Adipose tissue (tissue), 3 donors: Measurements from ENCODE around the gene GNGT2. TPM values are rescaled to one million over a fixed set of nuclear protein-coding genes. Genes with fewer than 3 reads are reported as not detected.

Experiments used
- H3K27ac ChIP-seq: one replicate; pipeline ENCODE4 v1.5.1; 2013; ENCODE audit warnings: low read depth, low read length
- WGBS, 3 donors: extraction: QIAGEN DNeasy Blood & Tissue Kit; methylation state at CpG; one replicate each; pipeline ENCODE4 v1.1.7; 2013; 5-methylcytosine and 5-hydroxymethylcytosine counted together
- polyA plus RNA-seq, 3 donors: library from polyadenylated mRNA; stranded (reverse); fragments of 200-250 nt; gene quantifications; one replicate each; pipeline ENCODE4 v1.2.3, GENCODE V29; 2013
- donor health status: healthy with polysubstance abuse.
- donor health status: Bipolar disorder and iron deficiency.
- donor health status: healthy.

The GNGT2 gene
- 1 to 10 TPM in 1 of 3 donors, under 1 TPM in 1, not detected in 1; 0.79 to 1.8 TPM for polyA plus RNA-seq

DNA sequence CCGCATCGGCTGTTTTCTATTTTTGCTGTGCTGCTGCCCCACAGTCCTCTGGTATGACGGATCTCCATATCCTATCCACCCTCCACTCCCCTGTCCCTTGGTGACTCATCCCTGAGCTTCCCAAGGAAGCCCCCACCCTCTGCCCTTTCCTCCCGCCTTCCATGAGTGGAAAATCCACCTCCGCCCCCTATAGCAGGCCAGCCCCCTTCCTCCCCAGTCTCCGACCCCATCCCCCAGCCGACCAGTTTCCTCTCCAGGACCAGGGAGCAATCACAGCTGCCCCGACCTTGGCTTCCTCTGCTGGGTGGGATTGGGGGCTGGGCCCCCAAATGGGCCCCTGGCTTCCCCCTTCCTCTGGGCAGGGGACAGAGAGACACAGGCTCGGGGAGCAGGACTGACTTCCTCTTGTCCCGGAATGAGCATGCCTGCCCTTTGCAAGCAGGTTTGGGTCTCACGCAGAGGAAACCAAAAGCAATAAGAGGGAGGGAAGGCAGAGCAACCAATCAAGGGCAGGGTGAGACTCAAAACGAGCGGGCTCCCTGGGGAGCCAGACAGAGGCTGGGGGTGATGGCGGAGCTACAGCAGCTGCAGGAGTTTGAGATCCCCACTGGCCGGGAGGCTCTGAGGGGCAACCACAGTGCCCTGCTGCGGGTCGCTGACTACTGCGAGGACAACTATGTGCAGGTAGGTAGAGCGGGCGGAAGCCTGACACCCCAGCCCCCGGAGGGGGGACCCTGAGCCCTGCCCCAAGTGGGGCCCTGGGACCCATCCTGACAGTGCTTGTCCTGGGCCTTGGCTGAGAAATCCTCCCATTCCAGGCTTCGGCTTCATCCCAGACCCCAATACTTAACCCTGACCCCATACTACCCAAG lies at the start of gene GNGT2, which contains the start of gene ABI3:
GNGT2 (minus strand) TSS at position 417 of the 872 bp plus-strand sequence. CDS start 3,152 bp downstream, outside the sequence.
ABI3 (plus strand) TSS at position 550 of the 872 bp plus-strand sequence; CDS start at position 568, 18 bp downstream.
- 22 to 32% (median 27%) methylated on average over 22 of the region's 22 CpGs for WGBS, 3 donors
- H3K27ac ChIP-seq, result no peak within 1 kb of the TSS

DNA sequence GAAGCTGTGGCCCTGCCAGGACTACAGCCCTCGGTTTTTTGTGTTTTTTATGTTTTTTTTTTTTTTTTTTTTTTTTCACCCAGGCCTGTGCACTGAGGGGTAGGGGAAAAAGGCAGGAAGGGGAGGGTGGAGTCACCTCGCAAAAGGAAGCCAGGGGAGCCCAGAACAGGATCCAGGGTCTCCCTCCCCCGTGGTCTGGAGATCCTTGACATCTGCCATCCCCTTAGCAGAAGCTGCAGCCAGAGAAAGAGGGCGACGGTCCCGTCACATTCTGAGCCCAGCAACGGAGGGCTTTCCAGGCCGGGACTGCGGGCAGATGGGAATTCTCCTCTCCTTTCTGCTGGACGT lies 49.3 kb upstream of the GNGT2 start:
- WGBS, 3 donors, result 8 to 25% (median 10%) methylated on average over 10 of the region's 10 CpGs
- H3K27ac ChIP-seq, result no peak overlapping the region

DNA sequence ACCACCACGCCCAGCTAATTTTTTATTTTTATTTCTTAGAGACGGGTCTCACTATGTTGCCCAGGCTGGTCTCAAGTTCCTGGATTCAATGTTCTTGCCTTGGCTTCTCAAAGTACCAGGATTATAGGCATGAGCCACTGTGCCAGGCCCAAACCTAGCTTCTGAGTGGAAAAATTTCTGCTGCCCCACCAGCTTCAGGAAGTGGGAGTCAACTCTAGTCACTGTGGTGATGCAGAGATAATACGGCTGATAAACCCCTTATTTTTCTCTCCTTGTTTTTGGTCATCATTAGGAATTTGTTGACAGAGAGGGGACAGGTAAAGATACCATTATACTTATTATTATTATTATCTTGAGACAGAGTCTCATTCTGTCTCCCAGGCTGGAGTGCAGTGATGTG lies 48.0 kb upstream of the GNGT2 start:
- H3K27ac ChIP-seq, result no peak overlapping the region
- 83 to 87% (median 83%) methylated on average over 3 of the region's 3 CpGs for WGBS, 3 donors

DNA sequence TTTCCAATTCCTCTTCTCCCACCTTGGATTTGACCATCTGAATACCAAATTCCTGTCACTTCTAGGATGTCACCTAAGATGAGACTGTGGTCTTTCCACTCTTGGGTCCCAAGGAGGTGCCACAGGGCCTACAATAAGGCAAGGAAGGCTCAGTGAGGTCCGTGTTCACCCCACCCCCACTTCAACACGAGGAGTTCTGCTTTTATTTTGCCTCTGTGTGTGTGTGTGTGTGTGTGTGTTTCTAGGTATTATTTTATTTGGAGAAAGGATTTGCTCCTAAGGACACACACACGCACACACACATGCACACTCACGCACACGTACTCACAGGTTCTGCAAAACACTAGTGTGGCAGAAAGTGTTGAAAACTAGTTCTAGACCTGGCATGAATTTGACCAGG lies 44.8 kb upstream of the GNGT2 start:
- 57 to 75% (median 69%) methylated on average over 5 of the region's 5 CpGs for WGBS, 3 donors
- no peak overlapping the region for H3K27ac ChIP-seq

DNA sequence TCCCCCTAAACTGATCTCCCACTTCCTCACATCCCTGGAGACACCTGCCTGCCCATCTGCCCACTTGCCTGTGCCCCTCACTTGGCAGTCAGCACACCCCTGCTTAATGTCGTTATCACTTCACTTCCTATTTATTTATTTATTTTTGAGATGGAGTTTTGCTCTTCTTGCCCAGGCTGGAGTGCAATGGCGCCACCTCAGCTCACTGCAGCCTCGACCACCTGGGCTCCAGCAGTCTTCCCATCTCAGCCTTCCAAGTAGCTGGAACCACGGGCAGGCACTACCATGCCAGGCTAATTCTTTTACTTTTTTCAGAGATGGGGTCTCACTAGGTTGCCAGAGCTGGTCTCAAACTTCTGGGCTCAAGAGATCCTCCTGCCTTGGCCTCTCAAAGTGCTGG lies 43.7 kb upstream of the GNGT2 start:
- whole genome bisulfite sequencing, 3 donors, result 59 to 77% (median 73%) methylated on average over 4 of the region's 4 CpGs
- H3K27ac ChIP-seq, result no peak overlapping the region

DNA sequence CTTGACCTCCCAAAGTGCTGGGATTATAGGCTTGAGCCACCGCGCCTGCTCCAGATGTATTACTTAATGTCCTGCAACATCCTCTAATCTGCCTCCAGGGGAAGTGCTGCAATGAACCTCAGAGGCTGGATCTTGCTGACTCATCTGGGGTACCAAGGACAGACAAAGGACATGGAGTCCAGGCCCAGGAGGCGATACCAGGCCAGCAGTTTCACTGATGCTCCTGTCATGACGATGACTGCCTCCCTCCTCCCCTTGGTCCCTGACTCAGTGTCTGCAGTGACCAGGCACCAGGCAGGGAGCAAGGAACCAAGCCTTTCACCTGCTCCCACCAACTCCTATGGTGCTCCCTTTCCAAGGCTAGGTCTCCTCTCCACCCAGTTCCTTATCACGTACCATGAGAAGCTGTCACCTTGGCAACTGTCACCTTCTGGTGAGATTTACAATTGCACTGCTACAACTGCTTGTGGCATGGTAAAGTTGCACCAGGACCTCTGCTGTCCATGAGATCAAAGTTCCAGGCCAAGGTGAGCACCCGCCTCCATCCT lies 41.8 kb upstream of the GNGT2 start:
- WGBS, 3 donors, result 63 to 76% (median 65%) methylated on average over 6 of the region's 6 CpGs
- H3K27ac ChIP-seq, result no peak overlapping the region

DNA sequence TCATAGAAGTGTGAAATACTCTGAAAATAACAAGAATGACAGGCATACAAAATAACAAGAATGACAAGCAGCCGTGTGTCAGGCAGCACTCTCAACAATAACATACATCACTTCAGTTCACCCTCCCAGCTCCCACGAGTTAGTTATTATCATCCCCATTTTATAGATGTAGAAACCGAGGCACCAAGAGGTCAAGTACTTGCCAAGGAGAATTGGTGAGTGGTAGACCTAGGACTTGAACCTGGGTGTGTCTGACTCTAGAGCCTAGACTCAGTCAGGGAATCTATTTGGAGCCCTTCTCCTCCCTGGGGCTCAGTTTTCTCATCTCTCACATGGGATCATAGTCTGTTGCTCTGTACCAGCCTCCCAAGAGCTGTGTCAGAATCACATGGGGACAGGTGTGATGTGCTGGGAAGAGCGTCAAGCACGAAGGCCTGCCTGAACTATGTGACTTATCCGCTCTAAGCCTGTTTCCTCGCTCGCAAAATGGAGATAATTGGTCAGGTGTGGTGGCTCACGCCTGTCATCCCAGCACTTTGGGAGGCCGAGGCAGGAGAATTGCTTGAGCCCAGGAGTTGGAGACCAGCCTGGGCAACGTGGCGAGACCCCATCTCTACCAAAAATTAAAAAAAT lies 39.6 kb upstream of the GNGT2 start:
- 85 to 90% (median 87%) methylated on average over 12 of the region's 12 CpGs for WGBS, 3 donors
- H3K27ac ChIP-seq, result no peak overlapping the region

DNA sequence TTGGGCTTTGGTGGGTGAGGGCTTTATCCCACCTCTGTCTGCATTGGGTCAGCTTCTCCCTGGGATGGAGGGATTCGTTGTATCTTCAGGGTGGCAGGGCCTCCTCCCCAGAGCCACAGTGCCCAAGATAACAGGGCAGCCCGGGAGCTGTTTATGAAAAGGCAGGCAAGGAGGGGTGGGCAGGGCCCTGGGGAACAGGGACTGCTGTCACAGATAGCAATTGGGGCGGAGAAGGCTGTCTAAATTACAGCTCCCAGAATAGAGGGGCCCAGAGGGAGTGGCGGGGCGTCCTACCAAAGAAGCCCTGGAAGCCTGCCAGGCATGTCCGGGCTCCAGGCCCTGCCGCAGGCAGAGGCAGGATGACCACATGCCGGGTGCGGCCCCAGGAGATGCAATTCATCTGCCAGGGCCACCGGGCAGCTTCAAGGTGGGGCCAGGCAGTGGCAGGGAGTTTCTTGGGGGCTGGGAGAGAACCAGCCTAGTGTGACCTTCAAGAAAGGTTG lies 39.0 kb upstream of the GNGT2 start:
- 31 to 52% (median 36%) methylated on average over 10 of the region's 10 CpGs for WGBS, 3 donors
- H3K27ac ChIP-seq, result no peak overlapping the region

DNA sequence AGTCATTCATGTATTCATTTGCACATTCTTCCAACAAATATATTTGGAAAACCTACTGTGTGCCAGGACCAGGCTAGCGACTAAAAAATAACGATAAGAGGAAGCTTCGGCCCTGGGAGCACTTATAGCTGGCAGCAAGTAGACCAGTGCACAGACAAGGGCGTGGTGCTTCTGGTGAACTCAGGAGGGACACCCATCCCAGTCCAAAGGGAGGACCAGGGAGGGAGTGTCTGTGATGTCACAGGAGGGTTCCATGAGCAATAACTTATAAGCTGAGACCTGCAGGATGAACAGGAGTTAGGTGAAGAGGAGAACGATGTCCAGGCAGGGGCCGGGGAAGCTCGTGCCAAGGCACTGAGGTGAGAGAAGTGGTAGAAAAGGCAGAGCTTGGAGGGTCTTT lies 37.6 kb upstream of the GNGT2 start:
- 87 to 88% (median 88%) methylated on average over 7 of the region's 7 CpGs for WGBS, 3 donors
- no peak overlapping the region for H3K27ac ChIP-seq

DNA sequence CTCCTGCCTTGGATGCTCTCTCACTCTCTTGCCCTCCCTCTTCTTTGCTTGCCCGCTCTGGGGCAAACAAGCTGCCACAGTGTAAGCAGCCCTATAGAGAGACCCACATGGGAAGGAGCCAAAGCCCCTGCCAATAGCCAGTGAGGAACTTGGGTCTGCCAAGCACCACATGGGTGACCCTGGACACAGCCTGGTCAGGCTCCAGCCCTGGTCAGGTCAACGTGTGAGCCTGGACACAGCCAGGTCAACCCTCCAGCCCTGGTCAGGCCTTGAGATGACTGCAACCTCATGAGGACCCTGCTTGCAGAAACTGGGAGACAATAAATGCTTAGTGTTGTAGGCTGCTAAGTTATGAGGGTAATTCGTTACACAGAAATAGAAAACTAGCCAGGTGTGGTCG lies 34.5 kb upstream of the GNGT2 start:
- no peak overlapping the region for H3K27ac ChIP-seq
- WGBS, 3 donors, result 82 to 92% (median 89%) methylated on average over 4 of the region's 4 CpGs

DNA sequence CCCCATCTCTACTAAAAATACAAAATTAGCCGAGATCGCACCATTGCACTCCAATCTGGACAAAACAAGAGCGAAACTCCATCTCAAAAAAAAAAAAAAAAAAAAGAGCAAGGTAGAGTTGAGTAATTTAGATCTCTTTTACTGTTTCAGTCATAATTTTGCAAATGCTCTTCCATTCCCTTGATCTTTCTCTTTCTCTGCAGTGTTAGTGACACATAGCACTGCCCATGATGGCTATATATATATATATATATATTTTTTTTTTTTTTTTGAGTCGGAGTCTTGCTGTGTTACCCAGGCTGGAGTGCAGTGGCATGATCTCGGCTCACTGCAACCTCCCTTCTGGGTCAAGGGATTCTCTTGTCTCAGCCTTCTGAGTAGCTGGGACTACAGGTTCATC lies 32.4 kb upstream of the GNGT2 start:
- WGBS, 3 donors, result 86 to 96% (median 94%) methylated on average over 4 to 5 of the region's 5 CpGs
- no peak overlapping the region for H3K27ac ChIP-seq

DNA sequence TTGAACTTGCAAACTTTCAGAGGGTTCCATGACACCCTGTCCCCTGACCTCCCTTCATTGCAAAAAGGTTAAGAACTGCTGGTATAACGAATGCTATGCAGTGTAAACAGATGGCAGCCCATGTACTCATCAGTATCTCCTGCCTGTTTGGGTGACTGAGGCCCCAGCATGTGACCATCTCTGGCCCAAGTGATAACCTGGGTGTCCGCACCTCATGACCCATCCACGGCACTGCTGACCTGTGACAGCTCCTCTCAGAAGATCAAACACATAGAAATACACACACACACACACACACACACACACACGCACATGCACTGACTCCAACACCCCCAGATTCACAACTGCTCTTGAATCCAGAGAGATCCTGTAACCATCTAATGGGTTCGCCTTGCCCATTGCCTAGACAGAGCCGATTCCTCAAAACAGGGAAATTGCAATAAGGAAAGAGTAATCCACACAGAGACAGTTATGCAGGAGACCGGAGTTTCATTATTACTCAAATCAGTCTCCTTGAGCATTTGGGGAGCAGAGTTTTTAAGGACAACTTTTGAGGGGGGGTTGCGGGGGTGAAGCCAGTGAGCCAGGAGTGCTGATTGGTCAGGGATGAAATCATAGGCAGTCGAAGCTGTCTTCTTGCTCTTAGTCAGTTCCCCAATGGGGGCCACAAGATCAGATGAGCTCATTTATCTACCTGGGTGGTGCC lies 31.5 kb upstream of the GNGT2 start:
- WGBS, 3 donors, result 71 to 84% (median 74%) methylated on average over 9 of the region's 9 CpGs

DNA sequence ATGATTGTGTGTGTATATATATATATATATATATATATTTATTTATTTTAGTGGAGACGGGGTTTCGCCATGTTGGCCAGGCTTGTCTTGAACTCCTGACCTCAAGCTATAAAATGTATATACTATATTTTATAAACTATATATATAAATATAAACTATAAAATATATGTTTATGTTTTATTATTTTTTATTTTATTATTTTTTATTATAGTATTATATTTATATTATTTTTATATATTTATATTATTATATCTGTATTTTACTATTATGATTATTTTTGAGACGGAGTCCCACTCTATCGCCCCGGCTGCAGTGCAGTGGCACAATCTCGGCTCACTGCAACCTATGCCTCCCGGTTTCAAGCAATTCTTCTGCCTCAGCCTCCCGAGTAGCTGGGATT lies 30.7 kb upstream of the GNGT2 start:
- 87 to 89% (median 88%) methylated on average over 8 of the region's 8 CpGs for WGBS, 3 donors
- H3K27ac ChIP-seq, result no peak overlapping the region

More for the DNA sequence above, 31.5 kb upstream of the GNGT2 start:
- no peak overlapping the region for H3K27ac ChIP-seq

DNA sequence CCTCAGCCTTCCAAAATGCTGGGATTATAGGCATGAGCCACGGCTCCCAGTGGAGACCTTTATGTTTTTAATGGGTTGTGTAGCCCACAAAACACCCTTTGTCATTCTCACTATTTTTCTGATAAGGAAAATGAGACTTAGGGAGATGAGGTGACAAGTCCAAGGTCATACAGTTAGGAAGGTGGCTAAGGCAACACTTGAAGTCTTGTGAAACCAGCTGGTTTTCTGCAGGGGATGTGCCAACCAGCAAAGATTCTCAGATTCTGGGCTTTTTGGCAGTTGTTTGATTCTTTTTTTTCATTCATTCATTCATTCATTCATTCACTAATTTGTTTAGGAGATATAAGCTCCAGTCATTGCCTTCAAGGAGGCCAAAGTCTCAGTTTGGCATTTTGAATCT lies 30.2 kb upstream of the GNGT2 start:
- H3K27ac ChIP-seq, result no peak overlapping the region
- WGBS, 3 donors, result 41 to 80% (median 80%) methylated on average over 1 of the region's 1 CpG

DNA sequence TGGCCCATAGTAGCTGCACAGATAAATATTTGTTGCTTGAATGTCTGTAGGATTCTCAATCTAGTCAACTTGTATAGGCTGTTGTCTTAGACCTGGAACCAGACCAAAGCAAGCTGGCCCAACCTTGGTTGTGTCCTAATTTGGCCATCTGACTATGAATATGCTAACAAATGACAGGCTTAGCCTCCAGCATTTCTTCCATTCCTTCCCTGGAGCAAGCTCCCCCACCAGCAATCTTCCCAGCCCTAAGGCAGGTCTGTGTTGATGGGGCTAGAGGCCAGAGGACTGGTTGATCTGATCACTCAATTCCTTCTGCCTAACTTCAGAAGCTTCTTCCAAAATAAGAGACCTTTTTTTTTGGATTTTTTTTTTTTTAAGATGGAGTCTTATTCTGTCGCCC lies 29.6 kb upstream of the GNGT2 start:
- WGBS, 3 donors, result 93 to 100% (median 94%) methylated on average over 1 of the region's 1 CpG
- no peak overlapping the region for H3K27ac ChIP-seq

DNA sequence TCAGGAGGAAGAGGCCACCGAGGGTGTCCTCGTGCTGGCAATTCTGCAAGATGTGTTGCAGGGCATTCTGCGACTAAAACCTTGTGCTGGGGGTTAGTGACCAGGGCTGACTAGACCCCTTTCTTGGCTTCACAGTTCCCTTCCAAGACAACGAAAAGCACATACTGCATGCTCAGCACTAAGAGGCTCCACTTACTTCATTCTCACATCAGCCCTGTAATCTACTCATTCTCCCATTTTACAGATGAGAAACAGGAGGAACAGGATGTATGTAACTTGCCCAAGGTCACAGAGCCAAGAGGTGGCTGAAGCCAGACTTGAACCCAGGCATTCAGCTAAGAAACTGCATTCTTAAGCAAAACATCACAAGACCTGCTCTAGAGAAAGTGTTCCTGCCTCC lies 25.5 kb upstream of the GNGT2 start:
- no peak overlapping the region for H3K27ac ChIP-seq
- 64 to 70% (median 67%) methylated on average over 4 of the region's 4 CpGs for WGBS, 3 donors

DNA sequence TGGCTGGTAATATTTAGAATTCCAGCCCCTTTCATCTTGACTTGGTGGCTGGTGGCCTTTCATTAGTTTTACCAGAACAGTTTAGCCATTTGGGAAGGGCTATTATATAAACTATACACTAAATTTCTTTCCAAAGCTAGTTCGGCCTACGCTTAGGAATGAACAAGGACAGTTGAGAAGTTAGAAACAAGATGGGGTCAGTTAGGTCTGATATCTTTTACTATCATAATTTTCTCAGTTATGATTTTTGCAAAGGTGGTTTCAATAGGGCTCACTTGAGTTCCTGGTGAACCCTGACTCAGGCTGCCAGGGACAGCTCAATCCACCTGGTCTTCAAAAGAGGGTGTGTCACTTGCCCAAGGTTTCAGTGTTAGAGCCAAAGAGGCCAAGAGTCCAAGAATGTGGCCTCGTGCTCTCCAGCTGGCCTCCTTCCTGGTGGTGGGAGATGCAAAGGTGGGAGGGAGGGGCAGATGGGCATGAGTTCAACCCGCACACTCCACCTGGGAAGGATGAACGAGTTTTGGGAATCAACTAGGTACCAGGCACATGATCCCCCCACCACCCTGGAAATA lies 24.2 kb upstream of the GNGT2 start:
- H3K27ac ChIP-seq, result no peak overlapping the region
- 83 to 88% (median 87%) methylated on average over 5 of the region's 5 CpGs for WGBS, 3 donors

DNA sequence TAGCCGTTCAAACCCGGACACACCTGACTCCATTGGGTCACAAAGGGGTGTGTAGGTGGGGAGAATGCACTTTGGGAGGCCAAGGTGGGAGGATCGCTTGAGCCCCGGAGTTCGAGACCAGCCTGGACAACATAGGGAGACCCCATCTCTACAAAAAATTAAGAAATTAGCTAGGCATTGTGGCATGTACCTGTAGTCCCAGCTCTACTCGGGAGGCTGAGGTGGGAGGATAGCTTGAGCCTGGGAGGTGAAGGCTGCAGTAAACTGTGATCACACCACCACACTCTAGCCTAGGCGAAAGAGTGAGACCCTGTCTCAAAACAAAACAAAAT lies 21.2 kb upstream of the GNGT2 start:
- 66 to 71% (median 69%) methylated on average over 7 of the region's 7 CpGs for WGBS, 3 donors

More for the DNA sequence above, 21.2 kb upstream of the GNGT2 start:
- H3K27ac ChIP-seq, result no peak overlapping the region
